ENCODE data around the gene RAI1.

The RAI1 gene

DNA sequence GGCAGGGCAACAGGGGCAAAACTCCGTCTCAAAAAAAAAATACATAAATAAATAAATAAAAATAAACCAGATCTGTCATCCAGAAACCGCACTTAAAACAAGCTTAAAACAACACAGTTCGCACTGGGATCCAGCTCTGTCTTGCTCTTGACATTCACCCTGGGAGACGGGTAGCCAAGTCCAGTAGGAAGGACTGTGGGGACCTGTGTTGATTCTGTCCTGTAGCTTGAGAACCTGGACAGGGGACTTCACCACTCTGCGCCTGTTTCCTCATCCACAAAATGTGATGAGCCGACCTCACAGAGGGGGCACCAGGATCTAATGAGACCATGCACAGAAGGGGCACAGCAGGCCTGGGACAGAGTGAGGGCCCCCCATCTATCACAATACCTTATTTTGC, 1.5 kb upstream of the RAI1 start:
- Histone ChIP-seq H3K9ac (ENCODE audit: low read length in 5 of 5) (no peak overlapping the region), H3K27ac (ENCODE audit: low read depth, low read length) (no peak overlapping the region), H3K9me3 (ENCODE audit: control insufficient read depth in 5 of 5, low read length in 5 of 5) (no peaks in the 10 kb centered on the region), H3K4me1 (ENCODE audit: control insufficient read depth in 5 of 5, insufficient read depth in 5 of 5, low read length in 5 of 5) (peaks cover 6 to 22% (median 16%) of the 10 kb centered on the region in 5 donors), H3K4me3 (ENCODE audit: low read depth in 1 of 5, low read length in 5 of 5) (no peak overlapping the region), H3K36me3 (ENCODE audit: control insufficient read depth in 5 of 5, insufficient read depth in 5 of 5, low read length in 5 of 5) (no peaks in the 10 kb centered on the region), H3K27me3 (ENCODE audit: control insufficient read depth in 5 of 5, insufficient read depth in 4 of 5, low read length in 5 of 5) (no peaks in the 10 kb centered on the region)

DNA sequence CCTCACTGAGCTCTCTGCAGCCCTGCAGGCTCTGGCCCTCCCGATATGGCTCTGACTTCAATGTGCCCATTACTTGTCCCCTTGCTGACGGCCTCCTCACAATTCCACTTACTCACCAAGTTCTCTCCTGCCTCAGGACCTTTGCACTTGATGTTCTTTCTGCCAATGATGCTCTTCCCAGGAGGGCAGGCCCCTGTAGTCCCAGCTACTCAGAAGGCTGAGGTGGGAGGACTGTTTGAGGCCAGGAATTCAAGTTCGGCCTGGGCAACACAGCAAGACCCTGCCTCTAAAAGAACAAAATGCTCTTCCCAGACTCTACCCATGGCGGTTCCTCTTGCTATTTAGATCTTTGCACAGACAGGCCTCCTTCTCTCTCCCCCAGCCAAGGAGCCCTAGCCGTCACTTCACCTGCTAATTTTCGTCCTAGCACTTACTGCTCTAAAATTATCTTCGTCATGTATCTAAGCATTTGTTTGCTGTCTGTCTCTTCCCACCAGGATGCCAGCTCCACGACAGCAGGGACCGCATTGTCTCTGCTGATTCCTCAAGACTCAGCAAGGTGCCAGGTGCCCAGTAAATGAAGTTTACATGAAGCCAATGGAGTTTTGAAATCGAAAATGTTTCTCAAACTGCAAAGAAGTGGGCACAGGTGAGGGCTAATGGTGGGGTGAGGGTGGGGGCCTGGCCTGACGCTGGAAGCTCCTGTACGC, 626 bp upstream of the RAI1 start:
- peaks cover 6 to 31% (median 25%) of the 10 kb centered on the region in 5 donors for H3K4me1 ChIP-seq (ENCODE audit: control insufficient read depth in 5 of 5, insufficient read depth in 5 of 5, low read length in 5 of 5)
- no peaks in the 10 kb centered on the region for H3K36me3 ChIP-seq (ENCODE audit: control insufficient read depth in 5 of 5, insufficient read depth in 5 of 5, low read length in 5 of 5)
- peak overlapping the region in 2 of 5 donors; percentile 38 to 59 for H3K9ac ChIP-seq (ENCODE audit: low read length in 5 of 5)
- no peak overlapping the region for H3K27ac ChIP-seq (ENCODE audit: low read depth, low read length)
- H3K4me3 ChIP-seq (ENCODE audit: low read depth in 1 of 5, low read length in 5 of 5): peak overlapping the region in 1 of 5 donors; percentile 26
- no peaks in the 10 kb centered on the region for H3K9me3 ChIP-seq (ENCODE audit: control insufficient read depth in 5 of 5, low read length in 5 of 5)
- H3K27me3 ChIP-seq (ENCODE audit: control insufficient read depth in 5 of 5, insufficient read depth in 4 of 5, low read length in 5 of 5): no peaks in the 10 kb centered on the region

DNA sequence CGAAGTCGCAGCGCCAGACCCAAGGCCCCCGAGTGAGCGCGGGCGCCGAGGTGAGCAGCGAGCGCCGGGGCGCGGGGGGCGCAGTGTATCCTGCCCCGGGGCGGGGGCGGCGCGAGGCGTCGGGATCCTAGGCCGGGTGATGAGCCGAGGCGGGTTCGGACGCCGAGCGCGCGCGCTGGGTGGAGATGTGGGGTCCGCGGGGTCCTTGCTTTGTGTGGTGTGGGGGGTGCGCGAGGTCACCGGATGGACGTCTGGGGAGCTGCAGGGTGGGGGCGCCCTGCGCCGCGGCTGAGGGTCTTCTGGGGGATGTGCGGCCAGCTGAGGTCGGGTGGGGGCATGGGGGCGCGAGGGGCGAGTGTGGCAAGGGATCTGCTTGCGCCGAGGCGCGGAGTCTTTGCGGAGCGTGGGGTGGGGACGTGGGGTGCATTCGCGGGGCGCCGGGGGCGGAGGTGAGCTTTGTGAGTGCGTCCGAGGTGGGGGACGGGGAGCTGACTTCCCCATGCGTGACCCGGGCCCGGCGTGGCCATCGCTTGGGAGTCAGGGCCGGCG, 560 bp downstream of the RAI1 start:
- H3K9ac ChIP-seq (ENCODE audit: low read length in 5 of 5): peak overlapping the region in 3 of 5 donors; percentile 70 to 86 (median 83)
- no peaks in the 10 kb centered on the region for H3K27me3 ChIP-seq (ENCODE audit: control insufficient read depth in 5 of 5, insufficient read depth in 4 of 5, low read length in 5 of 5)
- peak overlapping the region in 4 of 5 donors; percentile 70 to 73 (median 71) for H3K4me3 ChIP-seq (ENCODE audit: low read depth in 1 of 5, low read length in 5 of 5)
- H3K27ac ChIP-seq (ENCODE audit: low read depth, low read length): peak overlapping the region; percentile 80
- no peaks in the 10 kb centered on the region for H3K36me3 ChIP-seq (ENCODE audit: control insufficient read depth in 5 of 5, insufficient read depth in 5 of 5, low read length in 5 of 5)
- peaks cover 6 to 41% (median 31%) of the 10 kb centered on the region in 5 donors for H3K4me1 ChIP-seq (ENCODE audit: control insufficient read depth in 5 of 5, insufficient read depth in 5 of 5, low read length in 5 of 5)
- H3K9me3 ChIP-seq (ENCODE audit: control insufficient read depth in 5 of 5, low read length in 5 of 5): no peaks in the 10 kb centered on the region

DNA sequence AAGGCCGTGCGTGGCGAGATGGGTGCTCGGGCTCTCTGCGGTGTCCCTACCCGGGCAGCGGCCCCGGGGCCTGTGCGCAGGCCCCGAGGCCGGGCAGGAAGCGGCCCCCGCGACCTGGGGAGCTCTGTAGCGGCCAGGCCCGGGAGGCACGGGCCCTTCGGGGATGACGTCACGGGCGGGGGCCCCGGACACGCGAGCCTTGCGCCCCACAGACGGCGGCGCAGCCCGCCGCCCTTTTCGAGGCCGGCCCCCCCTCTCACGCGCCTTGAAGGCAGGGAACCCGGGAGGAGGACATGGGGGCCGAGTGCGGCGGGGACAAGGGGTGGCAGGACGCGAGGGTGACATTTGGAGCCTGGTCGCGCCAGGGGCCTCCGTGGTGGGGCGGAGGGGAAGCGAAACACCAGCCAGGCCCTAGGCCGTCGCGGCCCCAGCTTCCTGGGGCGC, 1.1 kb downstream of the RAI1 start:
- peaks cover 6 to 43% (median 31%) of the 10 kb centered on the region in 5 donors for H3K4me1 ChIP-seq (ENCODE audit: control insufficient read depth in 5 of 5, insufficient read depth in 5 of 5, low read length in 5 of 5)
- peak overlapping the region in 4 of 5 donors; percentile 70 to 86 (median 78) for H3K9ac ChIP-seq (ENCODE audit: low read length in 5 of 5)
- H3K9me3 ChIP-seq (ENCODE audit: control insufficient read depth in 5 of 5, low read length in 5 of 5): no peaks in the 10 kb centered on the region
- peak overlapping the region in 4 of 5 donors; percentile 70 to 73 (median 71) for H3K4me3 ChIP-seq (ENCODE audit: low read depth in 1 of 5, low read length in 5 of 5)
- no peaks in the 10 kb centered on the region for H3K36me3 ChIP-seq (ENCODE audit: control insufficient read depth in 5 of 5, insufficient read depth in 5 of 5, low read length in 5 of 5)
- no peaks in the 10 kb centered on the region for H3K27me3 ChIP-seq (ENCODE audit: control insufficient read depth in 5 of 5, insufficient read depth in 4 of 5, low read length in 5 of 5)
- peak overlapping the region; percentile 80 for H3K27ac ChIP-seq (ENCODE audit: low read depth, low read length)

DNA sequence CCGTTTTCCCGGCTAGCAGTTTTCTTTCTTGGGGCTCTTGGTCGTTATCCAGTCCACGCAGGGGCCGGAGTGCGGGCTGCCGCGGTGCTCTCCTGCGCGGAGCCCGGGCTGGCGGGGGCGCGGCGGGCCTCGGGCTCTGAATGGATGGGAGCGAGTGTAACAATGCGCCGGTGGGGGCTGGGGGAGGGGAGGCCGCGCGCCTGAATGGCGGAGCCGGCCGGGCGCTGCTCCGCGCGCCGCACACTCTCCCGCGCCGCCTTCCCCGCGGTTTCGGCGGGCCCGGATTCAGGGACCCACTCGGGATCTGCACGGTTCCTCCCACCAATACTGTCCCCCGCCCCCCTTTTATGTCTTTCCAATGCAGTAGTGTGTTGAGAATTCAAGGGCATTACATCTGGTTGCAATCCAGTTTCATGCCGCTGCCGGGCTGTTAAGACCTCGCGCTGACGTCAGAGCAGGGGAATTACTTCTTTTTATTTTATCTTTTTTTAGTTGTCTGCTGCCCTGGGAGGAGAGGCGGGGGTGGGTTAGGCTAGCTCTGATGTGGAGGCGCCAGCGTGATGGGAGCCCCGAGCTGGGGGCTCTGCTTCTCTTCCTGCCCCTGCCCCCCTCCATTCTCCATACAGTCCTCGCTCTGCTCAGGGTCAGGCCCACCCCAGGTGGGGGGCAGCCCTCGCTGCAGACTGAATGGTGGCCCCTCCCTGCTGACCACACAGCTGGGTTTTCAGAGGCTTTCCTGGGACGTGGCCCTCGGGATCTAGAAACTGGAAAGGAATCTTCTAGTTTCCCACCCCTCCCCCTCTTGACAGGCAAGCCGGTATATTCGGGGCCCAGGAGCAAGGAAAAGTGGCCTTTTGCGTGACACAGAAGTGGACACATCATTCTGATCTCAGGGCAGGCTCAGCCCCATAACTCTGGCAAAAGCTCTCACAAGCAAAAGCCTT, 1.8 kb downstream of the RAI1 start:
- H3K4me1 ChIP-seq (ENCODE audit: control insufficient read depth in 5 of 5, insufficient read depth in 5 of 5, low read length in 5 of 5): peaks cover 6 to 43% (median 28%) of the 10 kb centered on the region in 5 donors

DNA sequence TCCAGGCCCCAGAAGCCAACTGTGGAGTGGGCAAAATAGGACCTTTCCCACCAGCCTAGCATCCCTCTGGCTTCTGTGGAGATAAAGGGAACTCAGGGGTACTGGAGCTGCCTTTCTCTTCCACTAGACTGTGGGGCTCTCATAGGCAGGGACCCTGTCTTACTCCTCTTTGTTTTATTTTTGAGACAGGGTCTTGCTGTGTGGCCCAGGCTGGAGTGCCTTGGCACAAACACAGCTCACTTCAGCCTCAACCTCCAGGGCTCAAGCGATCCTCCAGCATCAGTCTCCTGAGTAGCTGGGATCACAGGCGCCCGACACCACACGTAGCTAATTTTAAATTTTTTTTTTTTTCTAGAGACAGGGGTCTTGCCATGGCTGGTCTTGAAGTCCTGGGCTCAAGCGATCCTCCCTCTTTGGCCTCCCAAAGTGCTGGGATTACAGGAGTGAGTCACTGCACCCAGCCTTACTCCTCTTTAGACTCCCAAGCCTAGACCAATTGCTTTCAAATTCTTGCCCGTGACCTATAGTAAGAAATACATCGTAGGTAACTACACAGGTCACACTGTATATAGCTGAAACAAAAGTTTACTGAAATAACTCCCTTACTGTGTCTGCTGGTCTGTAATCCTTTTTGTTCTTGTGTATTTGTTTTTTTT, 2.6 kb downstream of the RAI1 start:
- Histone ChIP-seq H3K9me3 (ENCODE audit: control insufficient read depth in 5 of 5, low read length in 5 of 5) (no peaks in the 10 kb centered on the region), H3K4me3 (ENCODE audit: low read depth in 1 of 5, low read length in 5 of 5) (peak overlapping the region in 1 of 5 donors; percentile 70)

More for the DNA sequence above, 1.8 kb downstream of the RAI1 start:
- Histone ChIP-seq H3K27ac (ENCODE audit: low read depth, low read length) (peak overlapping the region; percentile 80), H3K4me3 (ENCODE audit: low read depth in 1 of 5, low read length in 5 of 5) (peak overlapping the region; percentile 66 to 73 (median 70)), H3K9ac (ENCODE audit: low read length in 5 of 5) (peak overlapping the region in 4 of 5 donors; percentile 70 to 86 (median 78)), H3K36me3 (ENCODE audit: control insufficient read depth in 5 of 5, insufficient read depth in 5 of 5, low read length in 5 of 5) (no peaks in the 10 kb centered on the region), H3K27me3 (ENCODE audit: control insufficient read depth in 5 of 5, insufficient read depth in 4 of 5, low read length in 5 of 5) (no peaks in the 10 kb centered on the region), H3K9me3 (ENCODE audit: control insufficient read depth in 5 of 5, low read length in 5 of 5) (no peaks in the 10 kb centered on the region)

DNA sequence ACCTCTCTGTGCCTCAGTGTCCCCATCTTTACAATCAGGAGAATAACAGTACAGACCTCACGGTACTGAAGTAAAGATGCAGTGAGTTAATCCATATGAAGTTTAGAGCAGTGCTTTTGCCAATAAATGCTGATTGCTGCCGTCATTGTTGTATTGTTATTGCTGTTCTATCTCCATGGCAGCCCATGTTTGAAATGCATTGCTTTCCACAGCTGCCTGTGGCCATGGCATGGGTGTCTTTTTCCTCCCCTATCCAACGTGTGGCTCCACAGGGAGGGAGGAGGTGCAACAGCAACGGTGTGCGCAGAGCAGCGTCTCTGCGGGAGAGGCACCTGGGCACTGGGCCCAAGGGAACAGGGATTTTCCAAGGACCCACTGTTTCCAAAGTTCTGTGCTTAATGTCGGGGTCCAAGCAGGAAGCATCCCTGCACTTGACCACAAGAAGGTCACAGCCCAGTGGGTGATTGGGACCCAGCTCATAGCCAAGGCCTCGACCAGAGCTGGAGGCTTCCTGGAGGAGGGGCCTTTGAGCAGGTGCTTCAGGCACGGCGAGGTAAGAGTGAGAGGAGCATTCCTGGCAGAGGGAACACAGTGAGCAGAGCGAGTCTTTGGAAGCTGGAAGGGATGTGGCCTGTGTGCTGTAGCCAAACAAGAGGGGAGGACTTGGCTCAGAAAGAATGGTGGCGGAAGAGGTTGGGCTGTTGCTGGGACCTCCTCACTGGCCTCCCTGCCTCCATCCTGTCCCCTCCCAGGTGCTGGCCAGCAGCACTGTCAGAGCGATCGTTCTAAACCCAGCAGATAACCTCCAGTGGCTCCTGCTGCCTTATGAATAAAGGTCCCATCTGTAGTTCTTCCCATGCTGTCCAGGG, 3.9 kb downstream of the RAI1 start:
- Histone ChIP-seq H3K4me3 (ENCODE audit: low read depth in 1 of 5, low read length in 5 of 5) (peak overlapping the region in 3 of 5 donors; percentile 2 to 6 (median 3)), H3K9me3 (ENCODE audit: control insufficient read depth in 5 of 5, low read length in 5 of 5) (no peaks in the 10 kb centered on the region), H3K27ac (ENCODE audit: low read depth, low read length) (no peak overlapping the region), H3K36me3 (ENCODE audit: control insufficient read depth in 5 of 5, insufficient read depth in 5 of 5, low read length in 5 of 5) (no peaks in the 10 kb centered on the region), H3K27me3 (ENCODE audit: control insufficient read depth in 5 of 5, insufficient read depth in 4 of 5, low read length in 5 of 5) (no peaks in the 10 kb centered on the region), H3K4me1 (ENCODE audit: control insufficient read depth in 5 of 5, insufficient read depth in 5 of 5, low read length in 5 of 5) (peaks cover 6 to 43% (median 28%) of the 10 kb centered on the region in 5 donors), H3K9ac (ENCODE audit: low read length in 5 of 5) (peak overlapping the region in 1 of 5 donors; percentile 1)

More for the DNA sequence above, 2.6 kb downstream of the RAI1 start:
- Histone ChIP-seq H3K36me3 (ENCODE audit: control insufficient read depth in 5 of 5, insufficient read depth in 5 of 5, low read length in 5 of 5) (no peaks in the 10 kb centered on the region), H3K4me1 (ENCODE audit: control insufficient read depth in 5 of 5, insufficient read depth in 5 of 5, low read length in 5 of 5) (peaks cover 6 to 43% (median 28%) of the 10 kb centered on the region in 5 donors), H3K27ac (ENCODE audit: low read depth, low read length) (peak overlapping the region; percentile 80), H3K9ac (ENCODE audit: low read length in 5 of 5) (peak overlapping the region in 3 of 5 donors; percentile 37 to 86 (median 83)), H3K27me3 (ENCODE audit: control insufficient read depth in 5 of 5, insufficient read depth in 4 of 5, low read length in 5 of 5) (no peaks in the 10 kb centered on the region)

DNA sequence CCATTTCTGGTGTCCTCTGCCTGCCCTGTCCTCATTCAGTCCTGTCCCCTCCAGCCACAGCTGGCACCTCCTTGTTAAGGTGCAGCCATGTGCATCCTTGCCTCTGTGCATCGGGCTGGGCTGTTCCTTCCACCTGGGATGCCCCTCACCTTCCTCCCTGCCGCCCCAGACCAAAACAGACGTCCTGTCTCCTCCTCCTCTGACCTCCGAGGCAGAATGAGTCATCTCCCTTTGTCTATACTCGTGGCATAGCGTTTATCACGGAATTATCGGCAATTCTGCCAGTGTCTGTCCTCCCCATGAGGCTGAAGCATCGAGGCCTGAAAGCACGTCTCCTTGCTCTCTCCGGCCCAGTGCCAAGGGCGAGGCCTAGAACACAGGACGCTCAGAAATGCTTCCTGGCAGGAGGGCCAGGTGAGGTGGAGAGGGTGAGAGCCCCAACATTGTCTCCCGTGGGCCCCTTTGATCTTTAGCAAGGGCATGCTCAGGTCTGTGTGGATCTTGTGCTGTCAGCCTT, 4.6 kb downstream of the RAI1 start:
- Histone ChIP-seq H3K9me3 (ENCODE audit: control insufficient read depth in 5 of 5, low read length in 5 of 5) (no peaks in the 10 kb centered on the region), H3K36me3 (ENCODE audit: control insufficient read depth in 5 of 5, insufficient read depth in 5 of 5, low read length in 5 of 5) (no peaks in the 10 kb centered on the region), H3K9ac (ENCODE audit: low read length in 5 of 5) (peak overlapping the region in 1 of 5 donors; percentile 1), H3K27me3 (ENCODE audit: control insufficient read depth in 5 of 5, insufficient read depth in 4 of 5, low read length in 5 of 5) (no peaks in the 10 kb centered on the region), H3K27ac (ENCODE audit: low read depth, low read length) (no peak overlapping the region), H3K4me1 (ENCODE audit: control insufficient read depth in 5 of 5, insufficient read depth in 5 of 5, low read length in 5 of 5) (peaks cover 6 to 42% (median 28%) of the 10 kb centered on the region in 5 donors), H3K4me3 (ENCODE audit: low read depth in 1 of 5, low read length in 5 of 5) (peak overlapping the region in 3 of 5 donors; percentile 2 to 6 (median 3))

Measured in subcutaneous abdominal adipose tissue (tissue), 5 donors.